HEK293 (cell line): Measurements from ENCODE around the gene LSM14B.

Experiments
- CTCF ChIA-PET: fragments of 350-600 bp; formaldehyde crosslinking; extraction: SDS; loops from one replicate; lab custom pipeline; 2021; ENCODE audit warnings: antibody characterized with exemption; lab: Yijun Ruan, JAX
- POLR2A ChIA-PET: fragments of 300-600 bp; formaldehyde crosslinking; extraction: SDS; loops from one replicate; lab custom pipeline; 2020; ENCODE audit warnings: antibody characterized with exemption, inconsistent platforms; lab: Yijun Ruan, JAX
- H3K27ac ChIP-seq: fragments of 200-500 bp; sonication (Bioruptor generic); 2 replicates; pipeline ENCODE4 v1.5.1; 2014; ENCODE audit warnings: low read depth, low read length, control low read depth, inconsistent platforms; ENCODE audit errors: extremely low read depth
- H3K36me3 ChIP-seq, 2 experiments: fragments of 200-500 bp in 1 of 2; sonication (Bioruptor generic) in 1 of 2; 1 replicate in 1 of 2; 2 replicates in 1 of 2; pipeline ENCODE4 v1.5.1; 2014 to 2017; ENCODE audit warnings: inconsistent platforms in 2 of 2, low read length in 2 of 2; ENCODE audit not compliant: control insufficient read depth in 2 of 2, insufficient read depth in 1 of 2
- H3K4me1 ChIP-seq: fragments of 200-500 bp; sonication (Bioruptor generic); 2 replicates; pipeline ENCODE4 v1.5.1; 2014; ENCODE audit warnings: mild to moderate bottlenecking, low read length, inconsistent platforms; ENCODE audit not compliant: control insufficient read depth, insufficient read depth
- H3K4me3 ChIP-seq: 2 replicates; pipeline ENCODE4 v1.5.1; 2011; ENCODE audit warnings: low read depth, mild to moderate bottlenecking, control low read depth, low read length, moderate library complexity
- H3K9me3 ChIP-seq: fragments of 200-500 bp; sonication (Bioruptor generic); 2 replicates; pipeline ENCODE4 v1.5.1; 2014; ENCODE audit warnings: low read depth, low read length, inconsistent platforms; ENCODE audit not compliant: control insufficient read depth, insufficient read depth
- GLIS2 ChIP-seq: fragments of 450-650 bp; formaldehyde crosslinking; IDR thresholded peaks from 2 replicates; pipeline ENCODE4 v1.5.1; 2016; ENCODE audit warnings: missing biosample characterization, missing genetic modification characterization
- KLF8 ChIP-seq: fragments of 450-650 bp; formaldehyde crosslinking; IDR thresholded peaks from 2 replicates; pipeline ENCODE4 v1.5.1; 2016; ENCODE audit warnings: missing biosample characterization, missing genetic modification characterization
- PRDM6 ChIP-seq: fragments of 450-650 bp; formaldehyde crosslinking; IDR thresholded peaks from 2 replicates; pipeline ENCODE4 v1.5.1; 2017; ENCODE audit warnings: missing biosample characterization, missing genetic modification characterization
- SCRT2 ChIP-seq: fragments of 450-650 bp; formaldehyde crosslinking; IDR thresholded peaks from 2 replicates; pipeline ENCODE4 v1.5.1; 2016; ENCODE audit warnings: missing biosample characterization, missing genetic modification characterization
- SP3 ChIP-seq: fragments of 450-650 bp; formaldehyde crosslinking; IDR thresholded peaks from 2 replicates; pipeline ENCODE4 v1.5.1; 2016; ENCODE audit warnings: missing biosample characterization, missing genetic modification characterization
- YY1 ChIP-seq: fragments of 450-650 bp; formaldehyde crosslinking; IDR thresholded peaks from 2 replicates; pipeline ENCODE4 v1.5.1; 2018; ENCODE audit warnings: missing biosample characterization, missing genetic modification characterization
- YY2 ChIP-seq: fragments of 450-650 bp; formaldehyde crosslinking; IDR thresholded peaks from 2 replicates; pipeline ENCODE4 v1.5.1; 2016; ENCODE audit warnings: missing biosample characterization, missing genetic modification characterization
- ZBTB7A ChIP-seq: fragments of 450-650 bp; formaldehyde crosslinking; IDR thresholded peaks from 2 replicates; pipeline ENCODE4 v1.5.1; 2016; ENCODE audit warnings: low read depth, missing biosample characterization, missing genetic modification characterization
- ZFP3 ChIP-seq: fragments of 450-650 bp; formaldehyde crosslinking; IDR thresholded peaks from 2 replicates; pipeline ENCODE4 v1.5.1; 2016; ENCODE audit warnings: low read depth, missing biosample characterization, missing genetic modification characterization
- ZFP37 ChIP-seq: fragments of 450-650 bp; formaldehyde crosslinking; IDR thresholded peaks from 2 replicates; pipeline ENCODE4 v1.5.1; 2016; ENCODE audit warnings: missing biosample characterization, missing genetic modification characterization
- ZNF133 ChIP-seq: fragments of 450-650 bp; formaldehyde crosslinking; IDR thresholded peaks from 2 replicates; pipeline ENCODE4 v1.5.1; 2016; ENCODE audit warnings: missing biosample characterization, missing genetic modification characterization
- ZNF138 ChIP-seq: fragments of 450-650 bp; formaldehyde crosslinking; IDR thresholded peaks from 2 replicates; pipeline ENCODE4 v1.5.1; 2016; ENCODE audit warnings: missing biosample characterization, missing genetic modification characterization, borderline replicate concordance
- ZNF155 ChIP-seq: fragments of 450-650 bp; formaldehyde crosslinking; IDR thresholded peaks from 2 replicates; pipeline ENCODE4 v1.5.1; 2016; ENCODE audit warnings: missing biosample characterization, missing genetic modification characterization
- ZNF157 ChIP-seq: fragments of 450-650 bp; formaldehyde crosslinking; IDR thresholded peaks from 2 replicates; pipeline ENCODE4 v1.5.1; 2016; ENCODE audit warnings: missing biosample characterization, missing genetic modification characterization
- ZNF324 ChIP-seq: fragments of 450-650 bp; formaldehyde crosslinking; IDR thresholded peaks from 2 replicates; pipeline ENCODE4 v1.5.1; 2016; ENCODE audit warnings: missing biosample characterization, missing genetic modification characterization
- ZNF366 ChIP-seq: fragments of 450-650 bp; formaldehyde crosslinking; conservative IDR thresholded peaks from 2 replicates; pipeline ENCODE4 v1.5.1; 2016; ENCODE audit warnings: missing biosample characterization, missing genetic modification characterization
- ZNF37A ChIP-seq: fragments of 450-650 bp; IDR thresholded peaks from 2 replicates; pipeline ENCODE4 v1.5.1; 2018; ENCODE audit warnings: missing biosample characterization, missing genetic modification characterization
- ZNF391 ChIP-seq: fragments of 450-650 bp; formaldehyde crosslinking; IDR thresholded peaks from 2 replicates; pipeline ENCODE4 v1.5.1; 2016; ENCODE audit warnings: low read depth, missing biosample characterization, missing genetic modification characterization, borderline replicate concordance
- ZNF404 ChIP-seq: fragments of 450-650 bp; formaldehyde crosslinking; IDR thresholded peaks from 2 replicates; pipeline ENCODE4 v1.5.1; 2017; ENCODE audit warnings: missing biosample characterization, missing genetic modification characterization
- ZNF510 ChIP-seq: fragments of 450-650 bp; formaldehyde crosslinking; IDR thresholded peaks from 2 replicates; pipeline ENCODE4 v1.5.1; 2018; ENCODE audit warnings: mild to moderate bottlenecking, missing genetic modification characterization, missing biosample characterization; ENCODE audit not compliant: insufficient replicate concordance
- ZNF555 ChIP-seq: fragments of 450-650 bp; formaldehyde crosslinking; conservative IDR thresholded peaks from 2 replicates; pipeline ENCODE4 v1.5.1; 2017; ENCODE audit warnings: missing biosample characterization, mild to moderate bottlenecking, missing genetic modification characterization, inconsistent platforms
- ZNF560 ChIP-seq: fragments of 450-650 bp; formaldehyde crosslinking; IDR thresholded peaks from 2 replicates; pipeline ENCODE4 v1.5.1; 2017; ENCODE audit warnings: missing biosample characterization, missing genetic modification characterization, borderline replicate concordance
- ZNF621 ChIP-seq: fragments of 450-650 bp; formaldehyde crosslinking; IDR thresholded peaks from 2 replicates; pipeline ENCODE4 v1.5.1; 2017; ENCODE audit warnings: missing biosample characterization, missing genetic modification characterization
- ZNF677 ChIP-seq: fragments of 450-650 bp; IDR thresholded peaks from 2 replicates; pipeline ENCODE4 v1.5.0; 2018; ENCODE audit warnings: missing biosample characterization, mild to moderate bottlenecking, missing genetic modification characterization, moderate library complexity
- ZSCAN18 ChIP-seq: fragments of 450-650 bp; formaldehyde crosslinking; IDR thresholded peaks from 2 replicates; pipeline ENCODE4 v1.5.1; 2016; ENCODE audit warnings: missing biosample characterization, missing genetic modification characterization
- ZSCAN30 ChIP-seq: fragments of 450-650 bp; IDR thresholded peaks from 2 replicates; pipeline ENCODE4 v1.5.1; 2018; ENCODE audit warnings: missing biosample characterization, mild to moderate bottlenecking, missing genetic modification characterization, moderate library complexity
- TF ChIP-seq, protein P1 (sequence below): fragments of 450-650 bp; formaldehyde crosslinking; IDR thresholded peaks from 2 replicates; pipeline ENCODE4 v1.5.1; 2016; ENCODE audit warnings: missing biosample characterization, missing genetic modification characterization
- TF ChIP-seq, protein P2 (sequence below): fragments of 450-650 bp; formaldehyde crosslinking; IDR thresholded peaks from 2 replicates; pipeline ENCODE4 v1.5.1; 2016; ENCODE audit warnings: missing biosample characterization, missing genetic modification characterization

Gene LSM14B

DNA sequence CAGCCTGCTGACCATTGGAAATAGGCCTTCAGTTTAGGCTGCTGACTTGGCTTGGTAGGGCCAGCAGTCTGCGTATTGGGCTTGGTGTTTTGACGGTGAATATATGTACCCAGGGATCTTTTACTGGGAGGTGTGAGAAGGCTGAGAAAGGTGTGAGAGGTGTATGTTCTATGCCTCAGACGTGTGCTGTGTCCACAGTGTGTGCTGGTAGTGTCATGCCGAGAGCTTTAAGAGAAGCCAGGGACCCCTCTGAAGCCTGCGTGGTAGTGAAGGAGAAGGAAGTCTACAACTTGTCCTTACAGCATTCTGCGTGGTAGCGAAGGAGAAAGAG is 23.4 kb downstream of the LSM14B start:
- no peaks in the 10 kb centered on the region for H3K9me3 ChIP-seq
- ChIA-PET CTCF (interaction anchor here (0.5 to 2.3 kb wide), 5 partner anchors 10 to 334 kb away, joined by 3 to 9 read pairs (median 3); no protein-coding TSS in a partner anchor), POLR2A (no interaction called here)
- H3K4me3 ChIP-seq: no peak overlapping the region
- H3K27ac ChIP-seq: no peak overlapping the region
- H3K4me1 ChIP-seq: no peaks in the 10 kb centered on the region
- peaks cover 0 to 25% of the 10 kb centered on the region in 2 experiments; a peak in 2 of 3 replicates for H3K36me3 ChIP-seq
- TF ChIP-seq ZNF157 (tag by site-specific recombination) (peak; percentile 86), ZNF621 (no peak)

- H3K4me3 ChIP-seq: no peak overlapping the region
- no peak overlapping the region for H3K27ac ChIP-seq
- TF ChIP-seq ZNF391 (tag by site-specific recombination) (no peak), ZFP3 (tag by site-specific recombination) (peak; percentile 76)
- CTCF ChIA-PET: interaction anchor here (0.6 to 2.3 kb wide), 4 partner anchors 10 to 66 kb away, joined by 3 to 9 read pairs (median 3); no protein-coding TSS in a partner anchor
- no peaks in the 10 kb centered on the region for H3K9me3 ChIP-seq
- peaks cover 0 to 20% of the 10 kb centered on the region in 2 experiments; a peak in 2 of 3 replicates for H3K36me3 ChIP-seq
- POLR2A ChIA-PET: no interaction called here
- no peaks in the 10 kb centered on the region for H3K4me1 ChIP-seq
Measured at GRCh38 chr20:62146019-62146755, 23.9 kb downstream of the LSM14B start.

DNA sequence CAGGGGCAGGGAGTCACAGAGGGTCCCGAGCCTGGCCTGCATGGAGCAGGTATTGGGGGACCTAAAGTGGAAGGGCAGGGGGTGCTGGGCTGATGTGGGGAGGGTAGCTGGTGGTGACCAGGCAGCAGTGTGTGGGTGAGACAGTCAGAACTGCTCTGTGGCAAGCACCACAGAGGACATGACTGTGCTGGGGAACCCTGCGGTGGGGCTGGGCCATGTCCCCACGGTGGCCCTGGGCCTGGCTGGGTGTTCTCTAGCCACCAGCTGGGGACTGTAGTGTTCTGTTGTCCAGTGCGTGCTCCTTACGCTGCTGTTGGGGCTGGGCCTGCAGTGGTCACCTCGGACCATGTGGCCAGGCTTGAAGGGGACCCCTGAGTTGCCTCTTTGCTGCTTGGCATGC is 24.9 kb downstream of the LSM14B start:
- ChIA-PET CTCF (no interaction called here), POLR2A (no interaction called here)

DNA sequence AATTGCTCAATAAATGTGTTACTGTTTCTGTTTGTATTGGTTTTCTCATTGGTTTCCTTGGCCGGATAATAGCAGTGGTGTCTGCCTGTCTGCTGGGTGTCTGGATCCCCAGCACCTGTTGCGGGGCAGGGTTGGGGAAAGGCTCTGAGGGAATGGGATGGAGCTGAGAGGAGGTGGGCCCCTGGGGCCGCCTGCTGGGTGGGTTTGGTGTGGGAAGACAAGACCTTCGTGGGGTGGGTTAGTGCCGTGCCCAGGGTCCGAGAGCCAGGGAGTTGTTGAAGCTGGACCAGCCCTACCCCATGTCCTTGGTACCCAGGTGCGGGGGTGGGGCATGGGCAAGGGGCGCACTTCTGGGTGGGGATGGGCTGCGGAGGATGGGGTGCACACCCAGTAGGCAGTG is 25.3 kb downstream of the LSM14B start:
- Histone ChIP-seq H3K27ac (no peak overlapping the region), H3K4me3 (no peak overlapping the region), H3K4me1 (no peaks in the 10 kb centered on the region), H3K9me3 (no peaks in the 10 kb centered on the region), H3K36me3 (peaks cover 0 to 15% of the 10 kb centered on the region in 2 experiments; a peak in 1 of 3 replicates)
- ChIA-PET CTCF (no interaction called here), POLR2A (no interaction called here)
- TF ChIP-seq GLIS2 (tag by site-specific recombination) (no peak), ZNF404 (tag by site-specific recombination) (no peak), ZNF133 (no peak), ZFP37 (tag by site-specific recombination) (no peak), YY1 (tag by site-specific recombination) (no peak), ZSCAN18 (tag by site-specific recombination) (no peak), ZNF37A (tag by site-specific recombination) (no peak), ZSCAN30 (tag by site-specific recombination) (no peak), ZNF366 (tag by site-specific recombination) (no peak), PRDM6 (tag by site-specific recombination) (no peak), ZNF138 (tag by site-specific recombination) (no peak), ZNF324 (no peak), SCRT2 (tag by site-specific recombination) (peak; percentile 76), KLF8 (tag by site-specific recombination) (no peak), ZNF510 (tag by site-specific recombination) (no peak), ZNF560 (tag by site-specific recombination) (no peak)
- TF ChIP-seq, protein P1, sequence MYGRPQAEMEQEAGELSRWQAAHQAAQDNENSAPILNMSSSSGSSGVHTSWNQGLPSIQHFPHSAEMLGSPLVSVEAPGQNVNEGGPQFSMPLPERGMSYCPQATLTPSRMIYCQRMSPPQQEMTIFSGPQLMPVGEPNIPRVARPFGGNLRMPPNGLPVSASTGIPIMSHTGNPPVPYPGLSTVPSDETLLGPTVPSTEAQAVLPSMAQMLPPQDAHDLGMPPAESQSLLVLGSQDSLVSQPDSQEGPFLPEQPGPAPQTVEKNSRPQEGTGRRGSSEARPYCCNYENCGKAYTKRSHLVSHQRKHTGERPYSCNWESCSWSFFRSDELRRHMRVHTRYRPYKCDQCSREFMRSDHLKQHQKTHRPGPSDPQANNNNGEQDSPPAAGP (tag by site-specific recombination): no peak

More for the DNA sequence above, 24.9 kb downstream of the LSM14B start:
- TF ChIP-seq ZBTB7A (tag by site-specific recombination) (no peak), ZNF555 (tag by site-specific recombination) (no peak), ZNF677 (no peak), ZNF155 (tag by site-specific recombination) (no peak), YY2 (tag by site-specific recombination) (no peak), ZNF37A (tag by site-specific recombination) (no peak), SP3 (no peak)
- TF ChIP-seq, protein P2, sequence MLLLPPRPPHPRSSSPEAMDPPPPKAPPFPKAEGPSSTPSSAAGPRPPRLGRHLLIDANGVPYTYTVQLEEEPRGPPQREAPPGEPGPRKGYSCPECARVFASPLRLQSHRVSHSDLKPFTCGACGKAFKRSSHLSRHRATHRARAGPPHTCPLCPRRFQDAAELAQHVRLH (tag by site-specific recombination): no peak
- TF ChIP-seq, all 188 proteins: peak for 0
- no peak overlapping the region for H3K4me3 ChIP-seq
- no peaks in the 10 kb centered on the region for H3K9me3 ChIP-seq
- no peaks in the 10 kb centered on the region for H3K4me1 ChIP-seq
- peaks cover 0 to 15% of the 10 kb centered on the region in 2 experiments; a peak in 1 of 3 replicates for H3K36me3 ChIP-seq
- H3K27ac ChIP-seq: no peak overlapping the region
